Tibial nerve (tissue), 4 donors: ENCODE measurements around the gene NATD1. TPM values are rescaled to one million over a fixed set of nuclear protein-coding genes. Genes with fewer than 3 reads are reported as not detected.

Experiments
- DNase-seq, 2 donors: peaks; one replicate each; pipeline ENCODE4 v3.0.0-alpha.2; 2019; ENCODE audit warnings: low spot score in 2 of 2
- H3K27ac ChIP-seq, 4 donors: fragments of 200-600 bp; sonication (generic) in 3 of 4; one replicate each; pipeline ENCODE4 v1.5.1; 2017 to 2019; ENCODE audit warnings: mild to moderate bottlenecking in 1 of 4
- H3K27me3 ChIP-seq, 2 donors: fragments of 200-600 bp; sonication (generic) in 1 of 2; one replicate each; pipeline versions ENCODE4 v1.5.1 to v1.6.0; 2017 to 2019
- H3K36me3 ChIP-seq, 3 donors: fragments of 200-600 bp; sonication (generic); one replicate each; pipeline ENCODE4 v1.5.1; 2018 to 2019
- H3K4me1 ChIP-seq, 4 donors: fragments of 200-600 bp; sonication (generic) in 3 of 4; one replicate each; pipeline ENCODE4 v1.5.1; 2017 to 2019
- H3K4me3 ChIP-seq, 4 donors: fragments of 200-600 bp; sonication (generic) in 3 of 4; one replicate each; pipeline ENCODE4 v1.5.1; 2017 to 2019; ENCODE audit warnings: mild to moderate bottlenecking in 1 of 4, moderate library complexity in 1 of 4
- H3K9me3 ChIP-seq, 4 donors: fragments of 200-600 bp; sonication (generic) in 3 of 4; one replicate each; pipeline ENCODE4 v1.5.1; 2017 to 2019
- CTCF ChIP-seq, 5 experiments: fragments of 200-600 bp in 3 of 5; fragments of 450-650 bp in 2 of 5; sonication (generic) in 3 of 5; IDR thresholded peaks; one replicate each; pipeline ENCODE4 v1.5.1; 2016 to 2019; ENCODE audit warnings: antibody characterized with exemption in 5 of 5, mild to moderate bottlenecking in 3 of 5, moderate library complexity in 2 of 5
- EP300 ChIP-seq, 2 donors: sonication (generic); formaldehyde crosslinking; IDR thresholded peaks; one replicate each; pipeline ENCODE4 v1.6.1; 2017; ENCODE audit warnings: antibody characterized with exemption in 2 of 2, mild to moderate bottlenecking in 1 of 2
- POLR2A ChIP-seq, 2 donors: fragments of 450-650 bp; IDR thresholded peaks; one replicate each; pipeline ENCODE4 v1.6.1; 2017; ENCODE audit warnings: antibody characterized with exemption in 2 of 2, mild to moderate bottlenecking in 2 of 2, moderate library complexity in 2 of 2
- WGBS, 2 donors: methylation state at CpG; one replicate each; pipeline ENCODE4 v1.1.5; 2018; 5-methylcytosine and 5-hydroxymethylcytosine counted together
- total RNA-seq, 4 donors: library from RNA; depleted of rRNA; stranded (reverse); fragments of >200 nt; gene quantifications; one replicate each; pipeline ENCODE4 v1.1.0, GENCODE V29; 2016

NATD1 gene
- total RNA-seq, 4 donors from 2014 or later = 5.7 to 12.0 (median 10.8) TPM

GRCh38 chr17:21272881-21273792 is 19.9 kb upstream of the NATD1 start:
- 77 to 84% methylated on average over 14 of the region's 14 CpGs for WGBS, 2 donors
- Histone ChIP-seq H3K27ac (no peak overlapping the region), H3K27me3 (no peaks in the 10 kb centered on the region), H3K4me3 (no peak overlapping the region), H3K36me3 (no peaks in the 10 kb centered on the region), H3K9me3 (no peaks in the 10 kb centered on the region), H3K4me1 (peaks cover 0 to 16% (median 8%) of the 10 kb centered on the region in 4 donors)
- no peak for TF ChIP-seq POLR2A (IDR thresholded peaks at IDR 0.05)
- no peak for TF ChIP-seq CTCF (IDR thresholded peaks at IDR 0.05)
- TF ChIP-seq EP300 (IDR thresholded peaks at IDR 0.05) = no peak
- no peak for DNase-seq

GRCh38 chr17:21272250-21272649 is 19.0 kb upstream of the NATD1 start:
- TF ChIP-seq CTCF (IDR thresholded peaks at IDR 0.05) (no peak), POLR2A (IDR thresholded peaks at IDR 0.05) (no peak), EP300 (IDR thresholded peaks at IDR 0.05) (no peak)

GRCh38 chr17:21271454-21272183 is 18.4 kb upstream of the NATD1 start:
- no peak overlapping the region for H3K4me3 ChIP-seq
- no peak overlapping the region for H3K27ac ChIP-seq
- DNase-seq = no peak
- 87 to 92% methylated on average over 9 to 10 of the region's 10 CpGs for WGBS, 2 donors
- peaks cover 0 to 16% (median 8%) of the 10 kb centered on the region in 4 donors for H3K4me1 ChIP-seq
- H3K27me3 ChIP-seq = no peaks in the 10 kb centered on the region
- no peaks in the 10 kb centered on the region for H3K9me3 ChIP-seq
- H3K36me3 ChIP-seq = no peaks in the 10 kb centered on the region
- TF ChIP-seq EP300 (IDR thresholded peaks at IDR 0.05) (no peak), CTCF (IDR thresholded peaks at IDR 0.05) (no peak), POLR2A (IDR thresholded peaks at IDR 0.05) (no peak)

More at GRCh38 chr17:21272250-21272649, 19.0 kb upstream of the NATD1 start:
- no peak for DNase-seq
- WGBS, 2 donors = 81 to 84% methylated on average over 3 of the region's 3 CpGs
- H3K4me1 ChIP-seq = peaks cover 0 to 16% (median 8%) of the 10 kb centered on the region in 4 donors
- H3K4me3 ChIP-seq = no peak overlapping the region
- no peaks in the 10 kb centered on the region for H3K27me3 ChIP-seq
- no peaks in the 10 kb centered on the region for H3K36me3 ChIP-seq
- H3K9me3 ChIP-seq = no peaks in the 10 kb centered on the region
- no peak overlapping the region for H3K27ac ChIP-seq

- Histone ChIP-seq H3K9me3 (no peaks in the 10 kb centered on the region), H3K36me3 (no peaks in the 10 kb centered on the region), H3K4me3 (no peak overlapping the region), H3K4me1 (no peaks in the 10 kb centered on the region), H3K27ac (no peak overlapping the region), H3K27me3 (no peaks in the 10 kb centered on the region)
- DNase-seq = no peak
- WGBS, 2 donors = 43% methylated on average over 8 of the region's 8 CpGs
- TF ChIP-seq CTCF (IDR thresholded peaks at IDR 0.05) (no peak), EP300 (IDR thresholded peaks at IDR 0.05) (no peak), POLR2A (IDR thresholded peaks at IDR 0.05) (no peak)
Observed at GRCh38 chr17:21269394-21269793, 16.2 kb upstream of the NATD1 start.
